ENCODE measurements around the gene GARNL3.

GARNL3 gene

DNA sequence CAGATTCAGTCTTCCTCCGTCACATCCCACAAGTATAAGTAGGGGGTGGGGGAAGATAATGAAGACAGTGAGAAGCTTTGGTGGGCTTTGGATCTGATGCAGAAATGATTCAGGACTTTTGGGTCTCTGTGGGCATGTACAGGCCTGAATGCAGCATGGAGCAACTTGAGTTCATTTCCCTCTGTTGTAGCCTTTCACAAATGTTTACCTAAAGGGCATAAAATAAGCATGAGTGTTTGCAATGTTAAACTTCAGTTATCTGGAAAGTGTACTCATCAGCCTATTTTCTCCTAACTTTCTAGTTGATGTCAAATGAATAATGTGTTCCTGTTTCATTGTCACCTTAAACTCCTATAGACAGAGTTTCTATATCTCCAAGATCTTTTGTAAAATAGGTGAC is 39.3 kb downstream of the GARNL3 start:
- Histone ChIP-seq H3K4me3 (replicated peaks; ENCODE audit: insufficient read depth, low read length) (no peak overlapping the region), H3K27me3 (ENCODE audit: insufficient read depth, poor library complexity, severe bottlenecking) (no peaks in the 10 kb centered on the region), H3K27ac (replicated peaks) (no peak overlapping the region)
- no peak for DNase-seq (ENCODE audit: low read depth in 1 of 2, low spot score in 1 of 2)
- no peak for TF ChIP-seq SPI1 (IDR thresholded peaks at IDR 0.05; ENCODE audit: borderline replicate concordance, low read depth)

DNA sequence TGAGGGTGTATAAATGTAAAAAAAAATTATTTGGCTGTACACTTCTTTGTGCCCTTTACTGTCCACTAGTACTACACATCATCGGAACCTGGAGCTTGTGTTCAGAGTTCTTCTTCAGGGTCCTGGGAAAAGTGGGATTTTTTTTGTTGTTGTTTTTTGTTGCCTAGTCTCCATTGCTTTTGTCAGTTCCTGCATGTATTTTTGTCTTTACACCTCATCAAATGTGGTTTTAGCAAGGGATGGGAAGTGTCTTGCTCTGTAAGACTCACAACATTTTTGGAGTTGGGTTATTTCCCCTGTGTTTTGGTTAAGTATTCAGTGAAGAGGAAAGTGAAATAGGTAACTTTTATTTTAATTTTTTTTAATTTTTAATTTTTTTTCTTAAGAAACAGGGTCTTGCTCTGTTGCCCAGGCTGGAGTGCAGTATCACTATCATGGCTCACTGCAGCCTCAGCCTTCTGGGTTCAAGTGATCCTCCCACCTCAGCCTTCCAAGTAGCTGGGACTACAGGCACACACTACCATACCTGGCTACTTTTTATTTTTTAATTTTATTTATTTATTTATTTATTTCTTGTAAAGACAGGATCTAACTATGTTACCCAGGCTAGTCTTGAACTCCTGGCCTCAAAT is 40.7 kb downstream of the GARNL3 start:
- Histone ChIP-seq H3K27ac (replicated peaks) (no peak overlapping the region), H3K4me3 (replicated peaks; ENCODE audit: insufficient read depth, low read length) (no peak overlapping the region), H3K27me3 (ENCODE audit: insufficient read depth, poor library complexity, severe bottlenecking) (no peaks in the 10 kb centered on the region)
- no peak for DNase-seq (ENCODE audit: low read depth in 1 of 2, low spot score in 1 of 2)
- TF ChIP-seq, protein P1, sequence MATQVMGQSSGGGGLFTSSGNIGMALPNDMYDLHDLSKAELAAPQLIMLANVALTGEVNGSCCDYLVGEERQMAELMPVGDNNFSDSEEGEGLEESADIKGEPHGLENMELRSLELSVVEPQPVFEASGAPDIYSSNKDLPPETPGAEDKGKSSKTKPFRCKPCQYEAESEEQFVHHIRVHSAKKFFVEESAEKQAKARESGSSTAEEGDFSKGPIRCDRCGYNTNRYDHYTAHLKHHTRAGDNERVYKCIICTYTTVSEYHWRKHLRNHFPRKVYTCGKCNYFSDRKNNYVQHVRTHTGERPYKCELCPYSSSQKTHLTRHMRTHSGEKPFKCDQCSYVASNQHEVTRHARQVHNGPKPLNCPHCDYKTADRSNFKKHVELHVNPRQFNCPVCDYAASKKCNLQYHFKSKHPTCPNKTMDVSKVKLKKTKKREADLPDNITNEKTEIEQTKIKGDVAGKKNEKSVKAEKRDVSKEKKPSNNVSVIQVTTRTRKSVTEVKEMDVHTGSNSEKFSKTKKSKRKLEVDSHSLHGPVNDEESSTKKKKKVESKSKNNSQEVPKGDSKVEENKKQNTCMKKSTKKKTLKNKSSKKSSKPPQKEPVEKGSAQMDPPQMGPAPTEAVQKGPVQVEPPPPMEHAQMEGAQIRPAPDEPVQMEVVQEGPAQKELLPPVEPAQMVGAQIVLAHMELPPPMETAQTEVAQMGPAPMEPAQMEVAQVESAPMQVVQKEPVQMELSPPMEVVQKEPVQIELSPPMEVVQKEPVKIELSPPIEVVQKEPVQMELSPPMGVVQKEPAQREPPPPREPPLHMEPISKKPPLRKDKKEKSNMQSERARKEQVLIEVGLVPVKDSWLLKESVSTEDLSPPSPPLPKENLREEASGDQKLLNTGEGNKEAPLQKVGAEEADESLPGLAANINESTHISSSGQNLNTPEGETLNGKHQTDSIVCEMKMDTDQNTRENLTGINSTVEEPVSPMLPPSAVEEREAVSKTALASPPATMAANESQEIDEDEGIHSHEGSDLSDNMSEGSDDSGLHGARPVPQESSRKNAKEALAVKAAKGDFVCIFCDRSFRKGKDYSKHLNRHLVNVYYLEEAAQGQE (IDR thresholded peaks at IDR 0.05; ENCODE audit: insufficient replicate concordance, low read depth): no peak
- TF ChIP-seq POLR2AphosphoS5 (IDR thresholded peaks at IDR 0.05; ENCODE audit: low read depth): no peak

DNA sequence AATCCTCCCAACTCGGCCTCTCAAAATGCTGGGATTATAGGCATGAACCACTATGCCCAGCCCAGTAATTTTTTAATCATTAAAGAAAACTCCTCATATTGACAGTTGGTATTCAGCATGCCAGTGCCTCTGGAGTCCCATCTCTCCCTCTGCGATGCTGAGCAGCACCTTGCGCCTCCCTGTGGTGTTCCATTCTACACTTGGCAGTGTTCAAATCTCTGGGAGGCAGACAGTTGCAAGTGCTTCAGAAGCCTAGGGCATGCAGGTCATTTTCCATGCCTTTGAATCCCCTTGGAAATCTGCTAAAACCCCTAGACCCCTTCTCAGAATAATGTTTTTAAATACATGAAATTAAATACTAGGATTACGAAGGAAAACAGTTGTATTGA is 41.3 kb downstream of the GARNL3 start:
- no peak overlapping the region for H3K4me3 ChIP-seq (replicated peaks; ENCODE audit: insufficient read depth, low read length)
- H3K27me3 ChIP-seq (ENCODE audit: insufficient read depth, poor library complexity, severe bottlenecking): no peaks in the 10 kb centered on the region
- no peak for TF ChIP-seq GABPA (IDR thresholded peaks at IDR 0.05; ENCODE audit: low read depth)
- TF ChIP-seq, protein P1 (IDR thresholded peaks at IDR 0.05; ENCODE audit: insufficient replicate concordance, low read depth): no peak
- TF ChIP-seq, protein P2, sequence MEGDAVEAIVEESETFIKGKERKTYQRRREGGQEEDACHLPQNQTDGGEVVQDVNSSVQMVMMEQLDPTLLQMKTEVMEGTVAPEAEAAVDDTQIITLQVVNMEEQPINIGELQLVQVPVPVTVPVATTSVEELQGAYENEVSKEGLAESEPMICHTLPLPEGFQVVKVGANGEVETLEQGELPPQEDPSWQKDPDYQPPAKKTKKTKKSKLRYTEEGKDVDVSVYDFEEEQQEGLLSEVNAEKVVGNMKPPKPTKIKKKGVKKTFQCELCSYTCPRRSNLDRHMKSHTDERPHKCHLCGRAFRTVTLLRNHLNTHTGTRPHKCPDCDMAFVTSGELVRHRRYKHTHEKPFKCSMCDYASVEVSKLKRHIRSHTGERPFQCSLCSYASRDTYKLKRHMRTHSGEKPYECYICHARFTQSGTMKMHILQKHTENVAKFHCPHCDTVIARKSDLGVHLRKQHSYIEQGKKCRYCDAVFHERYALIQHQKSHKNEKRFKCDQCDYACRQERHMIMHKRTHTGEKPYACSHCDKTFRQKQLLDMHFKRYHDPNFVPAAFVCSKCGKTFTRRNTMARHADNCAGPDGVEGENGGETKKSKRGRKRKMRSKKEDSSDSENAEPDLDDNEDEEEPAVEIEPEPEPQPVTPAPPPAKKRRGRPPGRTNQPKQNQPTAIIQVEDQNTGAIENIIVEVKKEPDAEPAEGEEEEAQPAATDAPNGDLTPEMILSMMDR (IDR thresholded peaks at IDR 0.05; ENCODE audit: insufficient read depth, low read length): no peak
- TF ChIP-seq POLR2AphosphoS5 (IDR thresholded peaks at IDR 0.05; ENCODE audit: low read depth): no peak
- no peak for TF ChIP-seq SPI1 (IDR thresholded peaks at IDR 0.05; ENCODE audit: borderline replicate concordance, low read depth)
- H3K27ac ChIP-seq (replicated peaks): no peak overlapping the region
- DNase-seq (ENCODE audit: low read depth in 1 of 2, low spot score in 1 of 2): no peak

DNA sequence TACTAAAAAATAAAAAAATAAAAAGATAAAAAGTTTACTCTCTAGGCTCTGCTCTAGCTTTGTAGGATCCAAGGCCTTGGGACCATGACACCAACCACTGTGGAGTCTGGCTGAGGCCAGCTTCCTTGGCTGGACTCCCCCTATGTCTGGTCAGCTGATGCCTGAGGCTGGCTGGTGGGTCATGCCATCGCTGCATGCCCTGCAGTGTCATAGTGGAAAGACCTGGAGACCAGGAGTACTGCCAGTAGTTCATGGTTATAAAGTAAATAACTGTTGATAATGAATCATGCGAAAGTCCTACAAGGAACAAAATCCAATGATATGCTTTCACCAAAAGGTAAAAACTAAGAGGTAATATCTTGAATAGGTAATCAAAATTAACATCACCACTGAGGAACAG is 43.2 kb downstream of the GARNL3 start:
- DNase-seq (ENCODE audit: low read depth in 1 of 2, low spot score in 1 of 2): no peak
- TF ChIP-seq, protein P2 (IDR thresholded peaks at IDR 0.05; ENCODE audit: insufficient read depth, low read length): no peak
- no peak for TF ChIP-seq POLR2AphosphoS5 (IDR thresholded peaks at IDR 0.05; ENCODE audit: low read depth)
- no peak for TF ChIP-seq GABPA (IDR thresholded peaks at IDR 0.05; ENCODE audit: low read depth)
- TF ChIP-seq, protein P1 (IDR thresholded peaks at IDR 0.05; ENCODE audit: insufficient replicate concordance, low read depth): no peak
- no peak for TF ChIP-seq SPI1 (IDR thresholded peaks at IDR 0.05; ENCODE audit: borderline replicate concordance, low read depth)
- no peak overlapping the region for H3K27ac ChIP-seq (replicated peaks)
- no peaks in the 10 kb centered on the region for H3K27me3 ChIP-seq (ENCODE audit: insufficient read depth, poor library complexity, severe bottlenecking)
- no peak overlapping the region for H3K4me3 ChIP-seq (replicated peaks; ENCODE audit: insufficient read depth, low read length)

Measured in HL-60 (cell line).